Caki2 (cell line): ENCODE measurements around the gene ZNF564. TPM values are rescaled to one million over a fixed set of nuclear protein-coding genes. Genes with fewer than 3 reads are reported as not detected.

Experiments used
- total RNA-seq: library from RNA; depleted of rRNA; stranded (reverse); fragments of >200 nt; shearing (Covaris generic); gene quantifications from 2 replicates; pipeline ENCODE4 v1.2.3, GENCODE V29; 2014; ENCODE audit warnings: low replicate concordance; rRNA removed

ZNF564 gene
- total RNA-seq, 1 experiment from 2014 or later: 12.8 TPM

Other genes starting within 250 kb of the ZNF564 start
- gene ZNF563, start 217.8 kb downstream of the ZNF564 start, total RNA-seq: 1.3 and 13.5 TPM in 2 replicates
- 0.84 TPM in 2 replicates for gene ZNF442, start 185.8 kb downstream of the ZNF564 start, total RNA-seq
- 4.8 and 6.8 TPM in 2 replicates for gene ZNF799, start 150.2 kb downstream of the ZNF564 start, total RNA-seq
- 8.7 and 17.2 TPM in 2 replicates for gene ZNF443, start 110.5 kb downstream of the ZNF564 start, total RNA-seq
- 1.1 and 5.2 TPM in 2 replicates for gene ZNF709, start 66.7 kb downstream of the ZNF564 start, total RNA-seq
- 6.7 and 9.1 TPM in 2 replicates for gene ZNF490, start 59.3 kb upstream of the ZNF564 start, total RNA-seq
- 5.5 and 9.8 TPM in 2 replicates for gene ZNF791, start 59.4 kb upstream of the ZNF564 start, total RNA-seq
- gene MAN2B1, start 115.3 kb upstream of the ZNF564 start, total RNA-seq: 72.5 and 82.9 TPM in 2 replicates
- 20.6 and 22.6 TPM in 2 replicates for gene WDR83, start 115.3 kb upstream of the ZNF564 start, total RNA-seq
- gene DHPS, start 130.4 kb upstream of the ZNF564 start, total RNA-seq: 93.6 and 111 TPM in 2 replicates
- not detected in 2 replicates for gene GNG14, start 136.5 kb upstream of the ZNF564 start, total RNA-seq
- gene FBXW9, start 145.1 kb upstream of the ZNF564 start, total RNA-seq: 43.4 and 44.8 TPM in 2 replicates
- gene TNPO2, start 172.4 kb upstream of the ZNF564 start, total RNA-seq: 35.2 and 39.7 TPM in 2 replicates
- gene TRIR, start 183.2 kb upstream of the ZNF564 start, total RNA-seq: 607 and 626 TPM in 2 replicates
- 210 and 211 TPM in 2 replicates for gene GET3, start 186.0 kb upstream of the ZNF564 start, total RNA-seq
- not detected in 2 replicates for gene BEST2, start 200.3 kb upstream of the ZNF564 start, total RNA-seq
- 17.8 and 18.1 TPM in 2 replicates for gene HOOK2, start 224.1 kb upstream of the ZNF564 start, total RNA-seq
- gene JUNB, start 240.0 kb upstream of the ZNF564 start, total RNA-seq: 63.3 and 74.5 TPM in 2 replicates